ENCODE measurements around the gene C1orf50. TPM values are rescaled to one million over a fixed set of nuclear protein-coding genes. Genes with fewer than 3 reads are reported as not detected.

The C1orf50 gene
- total RNA-seq, 1 donor from 2014 or later, result 13.0 TPM

Other genes with a start within 250 kb of the C1orf50 start
- 17.9 TPM for gene PPIH, start 108.8 kb upstream of the C1orf50 start, total RNA-seq
- gene YBX1, start 84.8 kb upstream of the C1orf50 start, total RNA-seq, result 1,693 TPM
- gene CLDN19, start 27.0 kb upstream of the C1orf50 start, total RNA-seq, result not detected
- gene P3H1, start 221 bp upstream of the C1orf50 start, total RNA-seq, result 10.6 TPM
- 0.41 TPM for gene TMEM269, start 17.7 kb downstream of the C1orf50 start, total RNA-seq
- 3.3 TPM for gene ERMAP, start 49.9 kb downstream of the C1orf50 start, total RNA-seq
- 55.4 TPM for gene SVBP, start 50.1 kb downstream of the C1orf50 start, total RNA-seq
- 9.4 TPM for gene ZNF691, start 79.4 kb downstream of the C1orf50 start, total RNA-seq
- gene SLC2A1, start 191.6 kb downstream of the C1orf50 start, total RNA-seq, result 28.1 TPM